ENCODE data around the gene DDX4.

Gene DDX4

DNA sequence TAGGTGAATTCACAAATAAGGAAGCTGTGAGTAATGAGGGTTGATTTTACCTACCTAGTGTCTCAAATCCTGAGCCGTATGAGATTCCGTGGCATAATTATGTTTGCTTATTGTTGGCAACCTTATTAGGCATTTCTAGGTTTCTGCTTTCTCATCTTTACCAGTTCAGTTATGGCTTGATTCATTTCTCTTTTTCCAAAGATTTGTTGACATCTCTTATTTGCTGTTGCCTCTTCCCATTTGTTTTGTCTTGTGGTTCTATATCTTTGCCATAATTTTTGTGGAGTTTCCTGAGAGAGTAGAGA is 113.8 kb downstream of the DDX4 start:
- TF ChIP-seq ZFX (IDR thresholded peaks at IDR 0.05), result no peak
- TF ChIP-seq, protein P1, sequence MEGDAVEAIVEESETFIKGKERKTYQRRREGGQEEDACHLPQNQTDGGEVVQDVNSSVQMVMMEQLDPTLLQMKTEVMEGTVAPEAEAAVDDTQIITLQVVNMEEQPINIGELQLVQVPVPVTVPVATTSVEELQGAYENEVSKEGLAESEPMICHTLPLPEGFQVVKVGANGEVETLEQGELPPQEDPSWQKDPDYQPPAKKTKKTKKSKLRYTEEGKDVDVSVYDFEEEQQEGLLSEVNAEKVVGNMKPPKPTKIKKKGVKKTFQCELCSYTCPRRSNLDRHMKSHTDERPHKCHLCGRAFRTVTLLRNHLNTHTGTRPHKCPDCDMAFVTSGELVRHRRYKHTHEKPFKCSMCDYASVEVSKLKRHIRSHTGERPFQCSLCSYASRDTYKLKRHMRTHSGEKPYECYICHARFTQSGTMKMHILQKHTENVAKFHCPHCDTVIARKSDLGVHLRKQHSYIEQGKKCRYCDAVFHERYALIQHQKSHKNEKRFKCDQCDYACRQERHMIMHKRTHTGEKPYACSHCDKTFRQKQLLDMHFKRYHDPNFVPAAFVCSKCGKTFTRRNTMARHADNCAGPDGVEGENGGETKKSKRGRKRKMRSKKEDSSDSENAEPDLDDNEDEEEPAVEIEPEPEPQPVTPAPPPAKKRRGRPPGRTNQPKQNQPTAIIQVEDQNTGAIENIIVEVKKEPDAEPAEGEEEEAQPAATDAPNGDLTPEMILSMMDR (conservative IDR thresholded peaks at IDR 0.05), result no peak
- H3K27ac ChIP-seq, result no peak overlapping the region

DNA sequence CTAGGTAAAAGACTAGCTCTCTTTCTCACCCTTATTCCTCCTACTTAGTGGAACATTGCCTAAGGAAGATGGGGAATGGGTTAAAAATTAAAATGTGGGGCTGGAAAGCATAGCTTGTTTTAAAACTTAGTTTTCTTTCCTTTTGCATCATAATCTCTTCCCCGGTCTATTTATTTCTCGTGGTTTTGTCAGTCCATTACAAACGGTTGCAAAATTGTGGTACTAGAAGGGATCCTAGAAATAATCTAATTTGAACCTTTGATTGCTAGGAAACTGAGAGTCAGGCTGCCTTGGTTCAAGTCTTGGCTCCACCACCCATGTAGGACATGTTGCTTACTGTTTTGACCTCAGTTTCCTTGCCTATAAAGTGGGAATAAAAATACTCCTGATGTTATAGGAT is 114.6 kb downstream of the DDX4 start:
- TF ChIP-seq ZFX (IDR thresholded peaks at IDR 0.05), result no peak
- TF ChIP-seq, protein P1 (conservative IDR thresholded peaks at IDR 0.05), result no peak
- H3K27ac ChIP-seq, result no peak overlapping the region

DNA sequence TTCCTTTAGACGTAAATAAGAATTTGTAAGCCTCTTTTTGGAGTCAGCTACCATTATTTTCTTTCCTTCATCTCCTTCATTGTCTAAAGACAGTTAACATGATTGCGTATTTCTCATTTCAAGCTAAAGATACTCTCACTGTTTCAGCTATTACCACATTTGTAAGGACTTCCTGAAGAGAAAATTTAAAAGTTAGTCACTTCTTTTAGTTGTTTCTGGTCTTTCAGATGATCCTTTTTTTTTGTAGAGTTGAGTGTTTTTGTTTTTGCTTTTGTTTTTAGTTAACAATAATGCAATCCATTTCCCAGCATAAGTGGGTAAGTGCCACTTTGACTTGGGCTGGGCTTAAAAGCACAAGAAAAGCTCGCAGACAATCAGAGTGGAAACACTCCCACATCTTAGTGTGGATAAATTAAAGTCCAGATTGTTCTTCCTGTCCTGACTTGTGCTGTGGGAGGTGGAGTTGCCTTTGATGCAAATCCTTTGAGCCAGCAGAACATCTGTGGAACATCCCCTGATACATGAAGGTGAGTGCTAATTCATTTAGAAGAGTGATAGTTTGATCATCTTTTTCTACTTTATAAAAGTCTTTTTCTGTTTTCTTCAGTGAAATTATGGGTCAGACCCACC is 115.3 kb downstream of the DDX4 start:
- no peak overlapping the region for H3K27ac ChIP-seq
- TF ChIP-seq, protein P1 (conservative IDR thresholded peaks at IDR 0.05), result no peak
- TF ChIP-seq ZFX (IDR thresholded peaks at IDR 0.05), result no peak

DNA sequence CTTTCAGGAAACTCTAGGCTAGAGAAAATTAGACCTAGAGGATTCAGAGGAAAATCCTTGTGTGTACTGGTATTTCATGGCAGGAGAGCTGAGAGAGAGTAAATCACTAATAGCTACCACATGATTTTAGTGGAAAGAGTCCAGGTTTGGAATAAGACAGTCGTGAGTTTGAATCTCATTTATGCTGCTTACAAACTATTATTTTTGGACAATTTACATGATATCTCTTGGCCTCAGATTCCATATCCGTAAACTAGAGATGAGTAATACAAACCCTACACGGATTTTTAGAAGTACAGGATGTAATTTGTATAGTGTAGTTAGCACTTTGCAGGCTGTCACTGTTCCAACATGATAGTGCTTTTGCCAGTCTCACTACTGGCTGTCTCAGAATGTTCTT is 116.0 kb downstream of the DDX4 start:
- no peak overlapping the region for H3K27ac ChIP-seq
- TF ChIP-seq, protein P1 (conservative IDR thresholded peaks at IDR 0.05), result no peak
- no peak for TF ChIP-seq ZFX (IDR thresholded peaks at IDR 0.05)

DNA sequence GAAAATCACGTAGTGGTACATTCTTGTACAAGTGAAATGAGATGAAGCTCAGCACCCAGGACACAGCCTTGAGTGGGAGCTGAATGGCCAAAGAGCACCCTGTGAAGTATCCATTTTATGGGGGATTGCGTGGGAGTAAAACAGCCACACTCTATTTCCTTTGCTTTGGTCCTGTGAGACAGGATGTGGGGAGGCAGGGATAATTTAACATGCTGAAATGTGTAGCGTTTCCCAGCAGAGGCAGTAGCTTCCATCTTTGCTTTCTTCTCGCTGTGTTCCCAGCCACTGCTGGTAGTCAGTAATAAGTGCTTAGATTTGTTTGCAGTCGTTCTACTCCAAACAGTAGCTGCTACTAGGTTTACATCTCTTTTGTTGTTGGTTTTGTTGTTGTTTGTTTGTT is 117.6 kb downstream of the DDX4 start:
- TF ChIP-seq ZFX (IDR thresholded peaks at IDR 0.05), result no peak
- TF ChIP-seq, protein P1 (conservative IDR thresholded peaks at IDR 0.05), result no peak

DNA sequence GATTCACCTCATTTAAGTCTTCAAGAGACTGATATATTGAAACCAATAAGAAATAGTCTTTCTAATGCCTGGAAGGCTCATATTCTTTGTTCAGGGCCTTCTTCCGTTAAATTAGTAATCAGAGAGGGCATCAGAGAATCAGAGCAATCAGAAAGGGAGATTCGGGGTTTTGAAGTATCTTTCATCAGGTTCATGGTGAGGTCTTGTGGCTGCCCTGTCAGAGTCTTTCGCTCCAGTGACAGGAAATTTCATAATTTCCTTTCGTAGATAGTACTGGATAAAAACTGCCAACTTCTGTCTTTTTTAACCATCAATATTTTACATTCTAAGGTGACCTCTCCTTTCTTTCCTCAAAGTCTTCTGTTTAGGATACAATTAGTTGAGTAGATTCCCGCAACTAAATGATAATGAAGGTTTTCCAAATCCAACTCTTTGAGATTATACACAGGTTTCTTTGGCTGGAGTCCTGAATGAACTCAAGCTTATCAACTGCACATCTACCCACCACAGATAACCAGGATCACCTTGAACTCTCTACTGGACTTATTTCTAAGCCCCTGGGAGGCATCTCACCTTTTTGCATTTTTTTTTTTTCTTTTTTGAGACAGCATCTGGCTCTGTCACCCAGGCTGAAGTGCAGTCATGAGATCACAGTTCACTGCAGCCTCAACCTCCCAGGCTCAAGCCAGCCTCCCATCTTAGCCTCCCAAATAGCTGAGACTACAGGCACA is 118.8 kb downstream of the DDX4 start:
- TF ChIP-seq, protein P1 (conservative IDR thresholded peaks at IDR 0.05), result no peak
- no peak for TF ChIP-seq ZFX (IDR thresholded peaks at IDR 0.05)
- H3K27ac ChIP-seq, result no peak overlapping the region

More for the DNA sequence above, 117.6 kb downstream of the DDX4 start:
- no peak overlapping the region for H3K27ac ChIP-seq

DNA sequence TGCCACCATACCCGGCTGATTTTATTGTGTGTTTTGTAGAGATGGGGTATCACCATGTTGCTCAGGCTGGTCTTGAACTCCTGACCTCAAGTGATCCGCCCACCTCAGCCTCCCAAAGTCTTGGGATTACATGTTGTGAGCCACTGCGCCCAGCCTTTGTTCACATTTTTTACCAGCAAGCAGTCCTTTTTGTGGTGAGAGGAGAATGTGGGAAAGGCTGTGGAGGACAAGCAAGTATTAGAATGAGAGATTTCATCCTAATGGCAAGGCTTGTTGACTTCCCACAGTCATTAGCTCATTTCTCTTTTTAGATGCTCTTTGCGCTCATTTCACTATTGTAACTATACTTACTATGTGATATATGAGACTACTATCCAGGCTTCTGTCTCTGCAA is 119.4 kb downstream of the DDX4 start:
- H3K27ac ChIP-seq, result no peak overlapping the region
- TF ChIP-seq ZFX (IDR thresholded peaks at IDR 0.05), result no peak
- TF ChIP-seq, protein P1 (conservative IDR thresholded peaks at IDR 0.05), result no peak

Measured in C4-2B (cell line).